ENCODE measurements around the gene CASP7. TPM values are rescaled to one million over a fixed set of nuclear protein-coding genes. Genes with fewer than 3 reads are reported as not detected.
A peak's percentile ranks its signal among the peaks of the same experiment; 100 is the strongest.

Gene CASP7
- total RNA-seq, 6 experiments from 2014 or later: 16.9 to 20.0 (median 18.9) TPM

DNA sequence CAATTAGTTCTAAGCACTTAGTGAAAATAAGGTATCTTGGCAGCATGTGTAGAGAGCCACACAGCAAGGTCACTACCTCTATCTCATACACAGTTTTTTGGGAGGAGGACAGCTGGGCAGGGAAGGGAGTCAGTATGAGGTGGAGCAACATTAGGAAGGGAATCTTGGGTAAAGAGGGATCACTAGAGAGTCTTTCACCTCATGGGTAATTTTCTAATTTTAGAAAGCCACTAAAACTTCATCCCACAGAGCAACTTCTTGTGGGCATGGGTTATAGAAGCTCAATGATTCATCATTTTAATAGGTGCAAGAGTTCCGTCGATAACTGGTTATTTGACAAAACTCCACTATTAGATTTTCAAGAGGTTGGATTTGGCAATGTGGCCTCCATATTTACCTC is 18.4 kb upstream of the CASP7 start:
- H3K4me3 Mint-ChIP-seq: no peak overlapping the region
- DNase-seq: no peak
- H3K27ac Mint-ChIP-seq: no peak overlapping the region
- H3K9me3 Mint-ChIP-seq: no peaks in the 10 kb centered on the region
- peaks cover 21% of the 10 kb centered on the region for H3K4me1 Mint-ChIP-seq (ENCODE audit: low read depth)
- peaks cover 10% of the 10 kb centered on the region; the same call in 1 of the 2 replicates for H3K27me3 Mint-ChIP-seq (ENCODE audit: insufficient read depth)
- TF ChIP-seq, protein P1, sequence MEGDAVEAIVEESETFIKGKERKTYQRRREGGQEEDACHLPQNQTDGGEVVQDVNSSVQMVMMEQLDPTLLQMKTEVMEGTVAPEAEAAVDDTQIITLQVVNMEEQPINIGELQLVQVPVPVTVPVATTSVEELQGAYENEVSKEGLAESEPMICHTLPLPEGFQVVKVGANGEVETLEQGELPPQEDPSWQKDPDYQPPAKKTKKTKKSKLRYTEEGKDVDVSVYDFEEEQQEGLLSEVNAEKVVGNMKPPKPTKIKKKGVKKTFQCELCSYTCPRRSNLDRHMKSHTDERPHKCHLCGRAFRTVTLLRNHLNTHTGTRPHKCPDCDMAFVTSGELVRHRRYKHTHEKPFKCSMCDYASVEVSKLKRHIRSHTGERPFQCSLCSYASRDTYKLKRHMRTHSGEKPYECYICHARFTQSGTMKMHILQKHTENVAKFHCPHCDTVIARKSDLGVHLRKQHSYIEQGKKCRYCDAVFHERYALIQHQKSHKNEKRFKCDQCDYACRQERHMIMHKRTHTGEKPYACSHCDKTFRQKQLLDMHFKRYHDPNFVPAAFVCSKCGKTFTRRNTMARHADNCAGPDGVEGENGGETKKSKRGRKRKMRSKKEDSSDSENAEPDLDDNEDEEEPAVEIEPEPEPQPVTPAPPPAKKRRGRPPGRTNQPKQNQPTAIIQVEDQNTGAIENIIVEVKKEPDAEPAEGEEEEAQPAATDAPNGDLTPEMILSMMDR (IDR thresholded peaks at IDR 0.05): no peak
- no peaks in the 10 kb centered on the region for H3K36me3 Mint-ChIP-seq (ENCODE audit: low read depth)

DNA sequence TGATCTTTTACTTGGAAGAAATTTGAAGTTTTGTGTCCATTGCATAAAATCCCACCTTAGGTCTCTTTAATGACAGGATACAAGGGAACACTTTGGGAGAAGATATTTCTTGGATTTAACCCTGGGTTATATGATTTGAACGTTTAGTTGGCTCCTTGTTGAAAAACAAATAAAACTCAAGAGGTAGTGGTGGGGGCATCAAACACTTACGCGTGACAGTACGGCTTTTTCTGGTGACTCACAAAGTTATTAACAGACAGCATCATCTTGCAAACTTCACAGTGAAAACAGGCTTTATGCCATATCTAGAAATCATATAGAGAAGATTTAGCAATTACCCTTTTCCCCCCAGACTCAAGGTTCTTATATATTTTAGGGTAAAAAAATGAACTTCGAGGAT is 16.6 kb upstream of the CASP7 start:
- H3K36me3 Mint-ChIP-seq (ENCODE audit: low read depth): no peaks in the 10 kb centered on the region; the same call in 1 of the 2 replicates
- peaks cover 8% of the 10 kb centered on the region for H3K27me3 Mint-ChIP-seq (ENCODE audit: insufficient read depth)
- H3K27ac Mint-ChIP-seq: no peak overlapping the region
- TF ChIP-seq, protein P1 (IDR thresholded peaks at IDR 0.05): no peak
- H3K4me1 Mint-ChIP-seq (ENCODE audit: low read depth): peaks cover 34% of the 10 kb centered on the region
- H3K4me3 Mint-ChIP-seq: no peak overlapping the region
- H3K9me3 Mint-ChIP-seq: no peaks in the 10 kb centered on the region
- no peak for DNase-seq

DNA sequence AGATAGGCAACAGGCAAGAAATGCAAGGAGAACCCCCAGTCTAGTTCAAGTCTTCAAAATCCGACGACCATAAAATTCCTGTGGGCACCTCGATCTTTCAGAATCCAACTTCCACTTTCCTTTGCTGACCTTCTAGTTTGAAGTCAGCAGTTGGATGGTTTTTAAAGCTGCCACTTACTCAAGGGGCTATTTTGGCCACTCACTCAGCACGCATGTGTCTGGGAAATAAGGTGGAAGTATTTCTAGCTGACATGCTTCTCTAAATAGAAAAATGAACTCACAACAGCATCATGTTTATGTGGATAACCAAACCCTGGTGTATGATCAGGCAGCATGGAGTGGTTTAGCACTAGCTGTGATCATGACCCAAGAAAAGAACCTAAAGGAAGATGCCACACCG is 15.8 kb upstream of the CASP7 start, which contains the start of gene NRAP:
TSS of gene NRAP (minus strand) at position 134 of the 400 bp plus-strand sequence. CDS start 159 bp downstream, outside the sequence.
- no peak within 1 kb of the TSS for H3K27ac Mint-ChIP-seq
- H3K4me1 Mint-ChIP-seq (ENCODE audit: low read depth): peaks cover 34% of the 10 kb centered on the region
- H3K36me3 Mint-ChIP-seq (ENCODE audit: low read depth): no peaks in the 10 kb centered on the region; the same call in 1 of the 2 replicates

DNA sequence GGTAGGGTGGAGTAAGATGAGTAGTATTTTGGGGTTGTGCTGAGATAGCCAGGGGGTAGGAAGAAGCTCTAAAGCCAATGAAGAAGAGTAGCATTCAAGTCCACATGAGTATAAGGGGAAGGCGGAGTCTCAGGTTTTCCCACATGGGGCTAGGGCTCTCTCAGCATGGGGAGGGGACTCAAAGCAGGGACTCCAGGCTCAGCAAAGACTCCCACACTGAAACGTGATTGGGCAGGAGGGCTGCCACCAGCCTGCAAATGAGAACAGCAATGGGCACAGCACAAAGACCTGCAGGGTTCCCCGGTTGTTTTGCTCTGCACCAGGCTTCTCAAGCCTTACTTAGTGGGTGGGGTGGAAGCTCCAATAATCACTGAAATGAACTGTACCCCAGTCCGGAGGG is 14.4 kb upstream of the CASP7 start:
- peaks cover 2% of the 10 kb centered on the region for H3K27me3 Mint-ChIP-seq (ENCODE audit: insufficient read depth)
- H3K27ac Mint-ChIP-seq: peak overlapping the region; percentile 64; the same call in 1 of the 2 replicates
- TF ChIP-seq, protein P1 (IDR thresholded peaks at IDR 0.05): no peak
- DNase-seq: no peak
- H3K36me3 Mint-ChIP-seq (ENCODE audit: low read depth): no peaks in the 10 kb centered on the region; the same call in 1 of the 2 replicates
- no peaks in the 10 kb centered on the region; the same call in 1 of the 2 replicates for H3K9me3 Mint-ChIP-seq
- H3K4me3 Mint-ChIP-seq: no peak overlapping the region
- H3K4me1 Mint-ChIP-seq (ENCODE audit: low read depth): peaks cover 34% of the 10 kb centered on the region

More for the DNA sequence above, 15.8 kb upstream of the CASP7 start, which contains the start of gene NRAP:
- H3K27me3 Mint-ChIP-seq (ENCODE audit: insufficient read depth): peaks cover 6% of the 10 kb centered on the region
- TF ChIP-seq, protein P1 (IDR thresholded peaks at IDR 0.05): no peak
- H3K4me3 Mint-ChIP-seq: no peak within 1 kb of the TSS
- H3K9me3 Mint-ChIP-seq: no peaks in the 10 kb centered on the region
- no peak for DNase-seq

DNA sequence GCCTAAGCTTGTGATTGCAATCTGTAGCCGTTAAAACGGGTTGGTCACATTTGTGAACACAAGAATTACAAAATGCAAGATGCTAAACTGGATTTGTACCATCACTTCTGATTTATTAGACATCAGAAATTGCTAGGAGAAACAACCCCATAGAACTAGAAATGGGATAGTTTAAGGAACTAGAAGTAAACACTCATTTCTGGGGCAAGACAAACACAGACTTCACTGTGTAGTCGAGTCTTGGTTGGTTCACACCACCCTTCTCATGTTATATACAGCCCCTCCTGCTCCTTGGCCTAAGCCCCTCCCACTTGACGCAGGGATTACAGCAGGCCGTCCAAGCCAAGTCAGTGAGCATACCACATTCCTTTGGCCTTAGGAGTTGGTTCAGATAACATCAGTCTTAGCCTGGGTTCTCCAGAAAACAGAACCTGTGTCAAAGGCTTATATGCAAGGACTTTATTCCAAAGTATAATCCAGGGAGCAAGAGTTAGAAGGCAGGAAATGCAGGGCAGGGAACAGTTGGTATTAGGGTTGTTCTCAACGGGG is 13.8 kb upstream of the CASP7 start:
- peaks cover 4% of the 10 kb centered on the region; the same call in 1 of the 2 replicates for H3K9me3 Mint-ChIP-seq
- TF ChIP-seq, protein P1 (IDR thresholded peaks at IDR 0.05): no peak

More for the DNA sequence above, 13.8 kb upstream of the CASP7 start:
- no peaks in the 10 kb centered on the region; the same call in 1 of the 2 replicates for H3K36me3 Mint-ChIP-seq (ENCODE audit: low read depth)
- H3K27me3 Mint-ChIP-seq (ENCODE audit: insufficient read depth): peaks cover 7% of the 10 kb centered on the region
- H3K4me1 Mint-ChIP-seq (ENCODE audit: low read depth): peaks cover 34% of the 10 kb centered on the region
- DNase-seq: peak; percentile 94
- peak overlapping the region; percentile 64 for H3K27ac Mint-ChIP-seq
- H3K4me3 Mint-ChIP-seq: peak overlapping the region; percentile 36

All from HFFc6 (cell line).